Erythroblast (primary cell): Measurements from ENCODE around the gene AGPAT4.

Experiments used
- GATA1 ChIP-seq: IDR thresholded peaks from 2 replicates; pipeline ENCODE4 v1.6.1; 2011; ENCODE audit warnings: low read depth, mild to moderate bottlenecking, control low read depth, low read length, moderate library complexity
- POLR2A ChIP-seq: IDR thresholded peaks from 2 replicates; pipeline ENCODE4 v1.6.1; 2011; ENCODE audit warnings: mild to moderate bottlenecking, low read length

- TF ChIP-seq POLR2A (no peak), GATA1 (no peak)
Measured at GRCh38 chr6:161272635-161273273, 1.1 kb downstream of the AGPAT4 start.
